GM21515 (cell line): Measurements from ENCODE around the gene MAD1L1.

Experiments
- ATAC-seq: cut with Tn5 transposase; IDR thresholded peaks from one replicate; pipeline ENCODE4 v1.9.1; 2021; ENCODE audit not compliant: unreplicated experiment

Gene MAD1L1

DNA sequence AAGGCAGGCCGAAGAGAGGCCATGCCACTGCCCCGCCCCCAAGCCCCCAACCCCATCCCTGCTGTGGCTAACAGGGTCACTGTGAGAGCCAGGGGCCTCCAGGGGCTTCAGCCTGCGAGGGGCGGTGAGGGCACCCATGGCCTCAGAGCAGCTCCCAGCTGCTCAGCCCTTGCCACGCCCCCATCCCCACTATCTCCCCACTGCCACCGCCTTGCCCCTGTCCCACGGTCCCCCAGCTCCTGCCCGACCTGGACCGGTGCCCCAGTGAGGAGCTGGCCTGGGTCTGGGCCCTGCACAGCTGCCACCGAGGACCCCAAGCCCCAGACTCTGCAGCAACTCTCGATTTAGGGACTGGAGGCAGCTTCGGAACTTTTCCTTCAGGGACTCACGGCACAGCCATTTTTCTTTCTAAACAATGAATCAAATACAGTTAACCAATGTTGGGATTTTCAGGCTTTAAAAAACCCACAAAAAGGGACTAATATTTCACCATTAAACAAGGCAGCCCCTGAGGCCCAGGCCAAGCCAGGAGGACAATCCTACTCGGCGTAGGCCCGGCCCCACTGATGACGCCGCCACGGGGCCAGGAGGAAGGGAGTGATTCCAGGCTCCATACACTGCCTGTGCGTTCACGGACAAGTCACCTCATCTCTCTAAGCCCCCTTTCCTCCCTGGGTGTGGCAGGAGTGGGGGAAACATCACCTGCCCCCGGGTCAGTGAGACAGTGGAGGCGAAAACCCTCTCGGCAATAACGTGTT, 325.6 kb downstream of the MAD1L1 start:
- no peak for ATAC-seq

DNA sequence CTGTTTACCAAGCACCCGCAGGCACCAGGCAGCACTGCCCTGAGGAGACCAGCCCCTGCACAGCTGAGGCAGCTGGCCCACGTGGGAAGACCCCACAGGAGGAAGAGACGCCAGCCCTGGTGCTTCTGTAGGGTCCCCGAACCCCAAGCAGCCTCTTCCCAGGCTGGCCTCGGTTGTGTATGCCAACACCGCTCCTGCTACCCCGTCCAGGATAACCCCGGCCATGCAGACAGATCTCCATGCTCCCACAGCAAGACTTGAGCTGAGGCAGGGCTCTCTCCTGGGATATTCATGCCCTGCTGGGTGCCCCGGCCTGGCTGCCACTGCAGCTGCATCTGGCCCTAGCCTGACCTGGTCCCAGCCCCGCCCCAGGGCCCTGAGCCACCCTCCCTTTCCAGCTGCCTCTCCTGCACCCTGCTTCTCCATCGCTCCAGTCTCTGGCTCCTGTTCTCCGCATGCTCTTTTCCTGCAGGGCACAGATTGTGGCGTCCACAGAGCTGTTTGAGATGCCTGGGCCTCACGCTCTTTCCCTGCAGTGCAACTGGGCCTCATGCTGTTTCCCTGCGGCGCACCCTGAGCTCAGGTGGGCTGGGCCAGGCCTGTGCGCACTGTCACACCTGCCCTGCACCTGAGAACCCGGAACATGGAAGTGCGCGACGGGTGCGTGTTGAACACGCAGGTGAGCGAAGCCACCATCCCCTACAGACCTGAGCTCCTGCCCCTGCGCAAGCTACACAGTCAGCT, 326.5 kb downstream of the MAD1L1 start:
- ATAC-seq = no peak

DNA sequence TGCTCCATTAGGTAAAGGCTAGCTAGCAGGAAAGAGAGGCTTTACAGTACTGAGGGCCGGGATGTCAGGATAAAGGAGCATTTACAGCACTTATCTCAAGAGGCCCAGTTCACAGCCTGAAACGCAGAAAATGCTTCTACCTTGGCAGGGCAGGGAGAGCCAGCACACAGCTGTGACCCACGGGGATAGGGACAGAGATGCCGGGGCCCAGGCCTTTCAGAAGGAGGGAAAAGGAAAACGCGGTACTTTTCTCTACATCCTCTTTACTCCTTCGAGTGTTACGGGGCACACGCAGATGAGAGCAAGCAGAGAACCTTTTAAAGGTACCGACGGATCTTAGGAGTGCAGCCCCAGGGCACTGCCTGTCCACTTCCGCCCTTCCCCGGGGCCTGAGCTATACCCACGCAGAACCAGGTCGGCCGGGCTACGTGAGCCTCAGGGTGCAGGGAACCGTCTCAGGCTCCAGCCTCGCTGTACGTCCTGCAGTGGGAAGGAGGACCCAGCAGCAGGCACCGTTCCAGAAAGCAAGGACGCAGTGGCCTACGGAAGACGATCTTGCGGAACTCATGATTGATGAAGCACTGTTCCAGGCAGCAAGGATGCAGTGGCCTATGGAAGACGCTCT, 330.4 kb downstream of the MAD1L1 start:
- ATAC-seq = no peak

DNA sequence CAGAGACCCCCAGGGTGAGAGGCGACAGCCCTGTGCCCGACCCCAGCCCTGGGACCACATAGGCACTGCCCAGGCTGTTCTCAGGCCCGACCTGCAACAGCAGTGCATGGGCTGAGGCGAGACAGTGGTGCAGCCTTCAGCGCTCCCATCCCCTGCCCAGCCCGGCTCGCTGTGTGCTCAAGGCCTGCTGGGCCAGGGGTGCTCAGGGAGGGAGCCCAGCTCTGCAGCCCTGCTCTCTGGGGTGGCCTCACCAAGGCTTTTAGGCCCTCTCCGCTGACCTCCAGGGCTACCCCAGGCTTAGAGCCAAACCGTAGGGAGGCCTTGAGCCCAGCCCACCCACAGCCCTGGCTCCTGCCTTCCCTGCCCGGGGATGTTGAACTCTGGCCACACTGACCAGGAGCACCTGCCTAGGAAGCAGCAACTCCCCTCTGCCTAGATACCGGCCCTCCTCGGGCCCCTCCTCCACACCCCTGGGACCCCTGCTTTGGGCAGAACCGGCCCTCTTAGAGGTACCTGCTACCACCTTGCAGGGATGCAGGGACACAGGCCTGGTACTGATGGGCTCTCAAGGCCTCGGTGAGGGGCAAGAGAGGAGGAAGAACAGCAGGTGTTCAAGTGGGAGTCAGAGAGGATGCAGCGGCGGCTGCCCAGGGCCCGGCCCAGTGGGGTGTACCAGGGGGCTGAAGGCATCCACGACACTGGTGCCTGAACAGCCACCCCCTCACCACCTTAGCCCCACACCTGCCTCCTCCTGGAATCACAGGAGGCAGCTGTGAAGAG, 331.1 kb downstream of the MAD1L1 start:
- ATAC-seq = no peak

DNA sequence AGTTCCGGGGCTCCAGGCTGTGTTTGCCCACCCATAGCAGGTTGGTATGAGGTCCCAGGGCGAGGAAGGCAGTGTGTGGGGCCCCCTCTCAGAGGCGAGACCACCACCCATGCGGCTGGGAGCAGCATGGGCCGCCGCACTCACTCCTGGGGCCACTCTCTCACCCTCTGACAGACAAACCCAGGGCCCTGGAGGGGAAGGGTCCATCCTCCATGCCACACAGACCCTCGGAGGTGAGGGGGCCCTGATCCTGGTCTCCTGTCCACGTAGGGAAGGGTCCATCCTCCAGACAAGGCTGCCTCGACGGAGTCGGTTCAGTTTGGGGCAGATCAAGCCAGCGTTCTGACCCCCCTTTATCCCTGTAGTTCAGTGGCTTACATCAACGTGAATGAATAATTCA, 331.9 kb downstream of the MAD1L1 start:
- ATAC-seq = no peak

DNA sequence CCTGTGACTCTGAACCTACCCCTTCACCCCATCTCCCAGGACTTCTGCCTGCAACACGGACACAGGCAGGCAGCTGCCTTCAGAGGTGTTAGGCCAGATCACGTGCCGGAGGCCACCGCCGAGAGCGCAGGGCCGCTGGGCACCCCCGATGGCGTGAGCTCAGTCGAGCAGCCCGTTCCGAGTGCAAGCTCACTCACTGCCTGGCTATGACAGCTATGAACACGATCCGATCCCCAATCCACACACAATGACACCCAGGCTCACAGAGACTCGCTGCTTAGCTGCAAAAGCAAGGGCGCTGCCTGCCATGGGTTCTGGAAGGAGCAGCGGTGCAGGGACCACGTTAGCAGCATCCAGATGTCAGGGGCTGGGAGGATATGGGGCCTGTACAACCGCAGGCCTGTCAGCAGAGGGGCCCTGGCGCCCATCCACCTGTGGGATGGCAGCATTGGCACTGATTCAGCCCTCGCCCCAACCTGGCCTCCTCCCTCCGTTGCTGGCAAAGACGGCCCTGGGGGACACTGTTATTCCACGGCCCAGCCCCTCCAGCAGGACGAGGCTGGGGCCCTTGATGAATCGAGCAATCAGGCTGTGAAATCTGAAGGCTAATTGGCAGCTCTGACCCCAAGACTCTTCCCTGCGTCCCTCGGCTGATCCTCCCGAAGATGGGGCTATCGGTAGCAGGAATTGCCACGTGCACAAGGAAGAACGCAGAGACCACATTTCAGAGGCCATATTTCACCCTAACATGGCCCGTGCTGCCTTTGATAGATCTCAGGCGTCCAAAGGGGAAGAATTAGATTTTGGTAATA, 332.6 kb downstream of the MAD1L1 start:
- ATAC-seq = no peak

DNA sequence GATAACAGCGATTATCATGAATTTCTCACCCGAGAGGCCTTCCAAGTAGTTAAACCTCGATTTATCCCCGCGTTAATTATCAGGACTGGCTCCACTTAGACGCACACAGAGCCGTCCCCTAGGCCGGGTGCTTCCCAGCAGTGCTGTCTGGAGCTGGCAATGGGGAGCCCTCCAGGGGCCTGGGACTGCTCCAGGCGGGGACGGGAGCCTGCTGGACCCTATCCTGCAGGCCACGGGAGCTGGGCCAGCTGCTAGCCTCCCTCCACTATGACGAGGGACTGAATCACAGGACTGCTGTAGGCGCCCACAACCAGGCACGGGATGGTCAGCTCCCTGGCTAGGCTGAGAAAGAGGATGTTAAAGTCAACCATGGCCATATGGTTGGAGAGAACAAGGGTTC, 333.5 kb downstream of the MAD1L1 start:
- no peak for ATAC-seq

DNA sequence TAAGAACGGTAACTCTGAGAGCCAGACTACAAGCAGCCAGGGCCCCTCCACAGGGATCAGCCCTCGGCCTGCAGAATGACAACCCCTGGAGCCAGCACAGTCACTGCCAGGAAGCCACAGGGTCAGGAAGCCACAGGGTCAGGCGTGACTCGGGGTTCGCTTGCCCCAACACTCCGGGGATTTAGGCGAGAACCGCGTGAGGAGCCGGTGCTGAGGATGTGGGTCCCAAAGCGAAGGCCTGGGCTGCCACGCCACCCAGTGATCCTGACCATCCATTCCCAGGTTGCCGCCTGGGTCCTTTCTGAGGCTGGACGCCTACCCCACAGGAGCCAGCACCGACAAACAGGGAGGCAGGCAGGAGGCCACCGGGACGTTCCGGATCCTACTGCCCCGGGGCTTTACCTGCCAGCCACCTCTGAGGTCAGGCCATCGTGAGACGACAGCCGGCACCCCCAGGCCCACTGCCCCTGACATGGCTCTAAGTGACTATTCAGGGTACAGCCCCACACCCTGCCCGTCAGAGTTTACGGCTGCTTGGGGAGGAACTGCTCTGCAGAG, 334.0 kb downstream of the MAD1L1 start:
- ATAC-seq = no peak

DNA sequence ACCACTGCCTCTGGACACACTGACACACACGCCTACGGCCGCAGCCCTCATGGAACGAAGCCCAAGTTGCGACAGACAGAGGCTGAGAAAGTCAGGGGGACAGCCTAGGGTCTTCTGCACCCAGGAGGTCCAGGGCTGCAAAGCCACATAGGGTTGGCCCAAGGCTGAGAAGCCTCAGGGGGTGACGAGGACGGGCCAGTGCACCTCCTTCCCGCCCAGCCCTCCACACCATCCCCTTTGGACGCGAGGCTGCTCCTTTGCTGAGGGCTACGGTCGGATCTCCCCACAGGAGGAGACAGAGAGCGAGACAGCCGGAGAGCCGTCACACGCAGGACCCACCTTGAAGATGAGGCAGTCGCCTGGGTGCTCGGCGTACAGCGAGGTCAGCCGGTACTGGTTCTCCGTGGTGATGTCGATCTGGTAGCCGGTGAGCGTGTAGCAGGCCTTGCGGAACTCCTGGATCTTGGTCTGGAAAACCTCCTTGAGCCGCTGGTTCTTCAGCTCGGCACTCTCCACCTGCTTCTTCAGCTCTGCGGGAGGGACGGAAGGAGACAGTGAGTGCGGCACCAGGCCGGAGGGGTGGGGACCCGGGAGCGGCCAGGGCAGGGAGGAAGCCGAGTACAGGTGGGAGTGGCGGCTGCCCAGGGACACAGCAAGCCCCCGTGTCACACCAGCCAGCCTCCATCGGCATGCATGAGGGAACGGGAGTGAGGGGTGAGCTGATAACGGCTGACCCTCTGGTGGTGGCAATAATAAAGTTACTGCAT, 334.7 kb downstream of the MAD1L1 start:
- no peak for ATAC-seq

DNA sequence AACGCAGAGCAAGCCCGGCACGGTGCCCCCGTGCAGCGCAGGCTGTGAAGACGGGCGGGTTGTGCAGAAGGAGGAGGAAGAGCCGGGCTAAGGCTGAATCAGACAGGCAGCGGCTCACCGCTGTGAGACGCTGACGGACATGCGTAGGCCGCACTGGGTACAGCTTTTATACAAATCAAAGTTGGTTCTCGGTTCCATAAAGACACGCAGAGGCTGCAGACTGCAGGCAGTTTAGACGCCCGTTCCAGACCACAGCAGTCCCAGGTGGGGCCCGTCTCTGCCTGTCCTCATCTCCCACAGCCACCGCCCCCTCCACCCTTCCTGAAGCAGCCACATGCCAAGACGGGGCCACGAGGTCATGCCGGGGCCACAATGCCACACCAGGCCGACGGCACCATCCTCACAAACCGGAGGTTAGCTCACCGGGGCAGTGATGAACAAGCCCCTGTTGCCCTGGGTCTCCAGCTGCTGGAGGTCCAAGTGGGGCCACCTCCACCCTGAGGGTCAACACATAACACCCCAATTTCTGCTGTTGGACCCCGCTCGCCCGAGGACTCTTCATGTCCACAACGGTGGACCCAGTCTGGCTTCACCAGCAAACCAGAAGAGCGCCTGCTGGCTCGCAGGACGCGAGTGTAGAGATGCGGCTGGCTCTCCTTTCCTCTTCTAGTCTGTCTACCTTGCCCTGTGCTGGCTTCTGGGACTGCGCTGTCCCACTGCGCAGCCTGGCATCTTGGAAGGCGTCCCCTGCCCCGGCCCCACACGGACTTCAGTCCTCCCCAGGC, 335.5 kb downstream of the MAD1L1 start:
- no peak for ATAC-seq

DNA sequence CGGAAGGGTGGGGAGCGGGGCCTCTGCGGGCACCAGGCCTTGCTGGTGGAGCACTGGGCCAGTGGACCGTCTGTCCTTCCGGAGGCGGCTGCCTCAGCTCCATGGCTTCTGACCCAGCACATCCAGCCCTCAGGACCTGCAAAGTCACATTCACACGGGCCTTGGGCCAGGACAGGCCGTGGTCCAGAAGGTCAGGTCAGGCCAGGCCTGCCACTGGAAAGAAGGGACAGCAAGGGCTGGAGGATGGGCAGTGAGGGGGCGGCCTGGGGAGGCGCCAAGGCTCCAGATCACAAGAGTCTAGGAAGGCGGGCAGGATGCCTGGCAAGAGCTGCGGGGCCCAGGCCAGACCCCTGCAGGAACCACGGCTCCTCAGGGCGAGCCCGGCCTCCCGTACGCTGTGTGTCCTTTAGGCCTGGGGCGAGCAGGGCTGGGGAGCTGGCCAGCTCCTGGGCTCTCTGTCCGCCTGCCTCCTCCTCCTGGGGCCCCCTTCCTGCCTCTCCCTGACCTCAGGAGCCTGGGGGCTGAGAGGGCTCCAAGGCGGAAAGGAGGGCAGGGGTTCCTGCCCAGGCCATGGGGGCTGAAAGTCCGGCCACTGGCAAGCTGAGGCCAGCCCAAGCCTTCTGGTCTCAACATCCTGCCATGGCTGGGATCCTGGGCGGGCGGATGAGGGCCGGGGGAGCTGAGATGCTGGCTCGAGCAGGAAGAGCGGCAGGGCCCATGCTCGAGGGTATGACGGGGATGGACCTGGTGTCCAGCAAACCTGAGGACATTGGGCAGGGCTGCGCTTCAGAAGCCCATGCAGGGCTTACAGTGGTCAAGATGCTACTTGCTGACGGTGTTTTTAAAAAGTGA, 336.9 kb downstream of the MAD1L1 start:
- ATAC-seq = no peak

DNA sequence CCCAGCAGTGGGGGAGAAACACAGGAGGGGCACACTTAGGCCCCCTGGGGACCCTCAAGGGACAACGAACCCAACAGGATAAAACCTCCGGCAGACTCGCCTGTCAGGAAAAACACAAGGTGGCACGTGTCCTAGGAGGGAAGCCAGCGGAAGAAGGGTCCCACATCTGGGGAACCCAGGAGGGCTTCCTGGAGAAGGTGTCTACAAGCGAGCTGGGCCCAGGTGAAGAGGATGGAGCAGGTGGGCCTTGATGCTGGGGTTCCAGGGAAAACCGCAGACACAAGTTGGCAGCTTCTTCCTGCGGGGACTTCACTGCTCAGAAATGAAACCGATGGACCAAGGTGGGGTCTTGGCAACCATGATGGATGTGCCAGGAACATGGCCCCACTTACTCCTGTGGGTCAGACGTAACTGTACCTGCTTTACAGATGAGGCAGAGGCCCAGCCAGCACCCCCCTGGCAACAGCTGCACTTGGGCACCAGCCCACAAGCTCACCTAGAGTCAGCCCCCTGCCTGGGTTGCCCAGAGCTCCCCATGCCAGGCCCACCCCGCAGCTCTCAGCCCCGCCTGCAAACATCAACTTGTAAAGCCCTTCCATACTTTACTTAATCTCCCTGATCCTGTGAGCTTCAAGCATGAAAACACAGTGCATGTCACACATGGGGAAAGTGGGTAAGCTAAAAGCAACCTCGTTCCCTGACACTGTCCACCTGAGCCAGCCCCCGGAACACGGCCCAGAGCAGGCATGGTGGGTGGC, 337.7 kb downstream of the MAD1L1 start:
- ATAC-seq = no peak

DNA sequence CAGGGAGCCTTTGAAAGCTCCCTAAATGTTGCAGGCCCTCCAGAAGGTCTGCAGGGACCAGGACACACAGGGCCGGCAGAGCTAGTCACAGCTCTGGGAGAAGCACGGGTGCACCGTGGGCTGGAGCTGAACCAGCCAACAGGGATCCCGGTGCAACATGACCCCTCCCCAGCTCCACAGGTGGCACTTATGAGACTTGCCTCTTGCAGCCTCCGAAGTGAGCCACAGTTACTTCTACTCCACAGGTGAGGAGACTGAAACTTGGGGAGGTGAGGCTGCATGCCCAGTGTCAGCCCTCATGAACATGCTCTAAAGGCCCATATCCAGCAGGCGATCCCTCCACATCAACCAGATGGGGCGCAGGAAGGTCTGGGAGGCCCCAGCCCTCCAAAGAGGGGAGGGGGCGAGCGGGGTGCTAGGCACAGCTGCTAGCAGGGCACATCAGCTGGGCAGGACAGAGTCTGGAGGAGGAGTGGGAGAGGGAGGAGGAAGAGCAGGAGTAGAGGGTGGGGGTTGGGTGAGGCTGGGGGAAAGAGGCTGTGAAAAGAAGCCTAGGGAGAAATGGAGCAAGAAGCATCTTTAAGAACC, 338.3 kb downstream of the MAD1L1 start:
- ATAC-seq = no peak

DNA sequence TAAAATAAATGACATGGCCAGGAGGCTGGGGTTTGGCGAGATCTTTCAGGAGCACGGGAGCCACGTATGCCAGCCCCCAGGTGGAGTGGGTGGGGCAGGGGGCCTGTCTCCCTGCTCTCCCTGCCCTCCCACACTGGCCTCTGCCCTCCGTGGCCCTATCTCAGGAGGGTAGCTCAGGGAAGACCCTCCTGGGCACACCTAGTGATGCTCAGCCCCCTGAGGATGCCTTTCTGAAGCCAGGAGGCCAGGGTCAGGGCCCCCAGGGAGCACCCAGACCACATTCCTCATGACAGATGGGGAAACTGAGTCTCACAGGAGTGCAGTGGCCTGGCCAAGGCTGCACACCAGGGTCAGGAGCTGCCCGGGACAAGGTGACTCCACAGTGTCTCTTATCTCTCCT, 339.3 kb downstream of the MAD1L1 start:
- ATAC-seq = no peak

DNA sequence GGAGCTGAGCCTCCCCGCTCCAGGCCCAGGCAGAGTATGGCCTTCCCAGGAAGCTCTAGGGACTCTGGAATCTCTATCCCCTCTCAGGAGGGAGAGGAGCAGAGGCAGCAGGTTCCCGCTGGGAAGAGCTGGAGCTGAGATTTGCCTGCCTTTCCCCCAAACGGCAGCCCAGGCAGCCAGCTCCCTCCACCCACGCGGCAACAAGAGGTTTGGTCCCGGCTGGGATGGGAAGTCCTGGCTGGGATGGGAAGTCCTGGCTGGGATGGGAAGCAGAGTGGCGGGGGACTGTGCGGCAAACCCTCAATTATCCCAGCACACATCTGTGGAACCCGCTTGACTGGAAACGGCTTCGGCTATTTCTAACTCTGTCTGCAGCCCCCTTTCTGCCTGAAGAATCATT, 339.7 kb downstream of the MAD1L1 start:
- no peak for ATAC-seq
